ENCODE measurements around the gene BATF3.

DNA sequence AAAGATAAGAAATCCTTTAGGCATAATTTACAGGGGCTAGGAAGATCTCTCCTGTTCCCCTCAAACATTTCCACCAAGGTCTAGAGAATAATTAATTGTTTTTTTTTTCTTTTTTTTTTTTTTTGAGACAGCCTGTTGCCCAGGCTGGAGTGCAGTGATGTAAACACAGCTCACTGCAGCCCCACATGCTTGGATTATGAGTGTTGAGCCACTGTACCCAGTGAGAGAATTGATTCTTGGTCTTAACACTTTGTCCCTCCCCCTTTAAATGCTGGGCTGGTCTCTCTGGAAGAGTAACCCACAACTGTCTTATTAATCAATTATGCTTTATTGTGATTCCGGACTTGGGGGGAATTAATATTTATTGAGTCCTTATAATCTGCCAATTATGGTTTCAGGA, 57.7 kb downstream of the BATF3 start:
- TF ChIP-seq, protein P1, sequence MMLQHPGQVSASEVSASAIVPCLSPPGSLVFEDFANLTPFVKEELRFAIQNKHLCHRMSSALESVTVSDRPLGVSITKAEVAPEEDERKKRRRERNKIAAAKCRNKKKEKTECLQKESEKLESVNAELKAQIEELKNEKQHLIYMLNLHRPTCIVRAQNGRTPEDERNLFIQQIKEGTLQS (CRISPR knock-in tag; conservative IDR thresholded peaks at IDR 0.05) = no peak
- TF ChIP-seq, protein P2, sequence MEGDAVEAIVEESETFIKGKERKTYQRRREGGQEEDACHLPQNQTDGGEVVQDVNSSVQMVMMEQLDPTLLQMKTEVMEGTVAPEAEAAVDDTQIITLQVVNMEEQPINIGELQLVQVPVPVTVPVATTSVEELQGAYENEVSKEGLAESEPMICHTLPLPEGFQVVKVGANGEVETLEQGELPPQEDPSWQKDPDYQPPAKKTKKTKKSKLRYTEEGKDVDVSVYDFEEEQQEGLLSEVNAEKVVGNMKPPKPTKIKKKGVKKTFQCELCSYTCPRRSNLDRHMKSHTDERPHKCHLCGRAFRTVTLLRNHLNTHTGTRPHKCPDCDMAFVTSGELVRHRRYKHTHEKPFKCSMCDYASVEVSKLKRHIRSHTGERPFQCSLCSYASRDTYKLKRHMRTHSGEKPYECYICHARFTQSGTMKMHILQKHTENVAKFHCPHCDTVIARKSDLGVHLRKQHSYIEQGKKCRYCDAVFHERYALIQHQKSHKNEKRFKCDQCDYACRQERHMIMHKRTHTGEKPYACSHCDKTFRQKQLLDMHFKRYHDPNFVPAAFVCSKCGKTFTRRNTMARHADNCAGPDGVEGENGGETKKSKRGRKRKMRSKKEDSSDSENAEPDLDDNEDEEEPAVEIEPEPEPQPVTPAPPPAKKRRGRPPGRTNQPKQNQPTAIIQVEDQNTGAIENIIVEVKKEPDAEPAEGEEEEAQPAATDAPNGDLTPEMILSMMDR (IDR thresholded peaks at IDR 0.05) = no peak
- TF ChIP-seq, protein P3, sequence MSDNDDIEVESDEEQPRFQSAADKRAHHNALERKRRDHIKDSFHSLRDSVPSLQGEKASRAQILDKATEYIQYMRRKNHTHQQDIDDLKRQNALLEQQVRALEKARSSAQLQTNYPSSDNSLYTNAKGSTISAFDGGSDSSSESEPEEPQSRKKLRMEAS (CRISPR knock-in tag; IDR thresholded peaks at IDR 0.05) = no peak
